ENCODE results near the gene KRTAP10-7. TPM values are rescaled to one million over a fixed set of nuclear protein-coding genes. Genes with fewer than 3 reads are reported as not detected.

KRTAP10-7 gene
- total and polyA plus RNA-seq, 2 of the 13 experiments (the other 11 are each of a cell fraction or from before 2014, with no cell fraction given): not detected

GRCh38 chr21:44593598-44594405, 6.6 kb upstream of the KRTAP10-7 start (continued):
- TF ChIP-seq HMGXB4 (CRISPR knock-in tag; IDR thresholded peaks at IDR 0.05; ENCODE audit: borderline replicate concordance in 1 of 2, low read depth in 1 of 2): peak in 1 of 2 experiments; percentile 47; a peak in 2 of 4 replicates
- peak; percentile 94 for TF ChIP-seq TBX2 (CRISPR knock-in tag; IDR thresholded peaks at IDR 0.05; ENCODE audit: borderline replicate concordance)
- TF ChIP-seq ZFP36 (IDR thresholded peaks at IDR 0.05; ENCODE audit: borderline replicate concordance, low read depth, low read length, partially characterized antibody): no peak
- TF ChIP-seq CBX2 (IDR thresholded peaks at IDR 0.05; ENCODE audit: low read depth, low read length): no peak
- TF ChIP-seq CBX2 (CRISPR knock-in tag; IDR thresholded peaks at IDR 0.05; ENCODE audit: low read depth): 0 out of 2 replicates have a peak, but pooled peaks have one; percentile 57
- TF ChIP-seq ETS1 (CRISPR knock-in tag; IDR thresholded peaks at IDR 0.05): 0 out of 2 replicates have a peak, but pooled peaks have one; percentile 24
- no peak for TF ChIP-seq SMYD3 (CRISPR knock-in tag; IDR thresholded peaks at IDR 0.05)
- 0 out of 2 replicates have a peak, but pooled peaks have one; percentile 22 for TF ChIP-seq ZKSCAN5 (CRISPR knock-in tag; IDR thresholded peaks at IDR 0.05)
- TF ChIP-seq, protein P1, sequence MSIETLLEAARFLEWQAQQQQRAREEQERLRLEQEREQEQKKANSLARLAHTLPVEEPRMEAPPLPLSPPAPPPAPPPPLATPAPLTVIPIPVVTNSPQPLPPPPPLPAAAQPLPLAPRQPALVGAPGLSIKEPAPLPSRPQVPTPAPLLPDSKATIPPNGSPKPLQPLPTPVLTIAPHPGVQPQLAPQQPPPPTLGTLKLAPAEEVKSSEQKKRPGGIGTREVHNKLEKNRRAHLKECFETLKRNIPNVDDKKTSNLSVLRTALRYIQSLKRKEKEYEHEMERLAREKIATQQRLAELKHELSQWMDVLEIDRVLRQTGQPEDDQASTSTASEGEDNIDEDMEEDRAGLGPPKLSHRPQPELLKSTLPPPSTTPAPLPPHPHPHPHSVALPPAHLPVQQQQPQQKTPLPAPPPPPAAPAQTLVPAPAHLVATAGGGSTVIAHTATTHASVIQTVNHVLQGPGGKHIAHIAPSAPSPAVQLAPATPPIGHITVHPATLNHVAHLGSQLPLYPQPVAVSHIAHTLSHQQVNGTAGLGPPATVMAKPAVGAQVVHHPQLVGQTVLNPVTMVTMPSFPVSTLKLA (IDR thresholded peaks at IDR 0.05): peak; percentile 20; the same call in 1 of the 2 replicates
- TF ChIP-seq MAFG (CRISPR knock-in tag; IDR thresholded peaks at IDR 0.05): no peak
- TF ChIP-seq SAP130 (CRISPR knock-in tag; IDR thresholded peaks at IDR 0.05; ENCODE audit: low read depth): peak; percentile 76
- TF ChIP-seq MZF1 (CRISPR knock-in tag; IDR thresholded peaks at IDR 0.05; ENCODE audit: borderline replicate concordance): 0 out of 2 replicates have a peak, but pooled peaks have one; percentile 49
- TF ChIP-seq ZSCAN22 (CRISPR knock-in tag; IDR thresholded peaks at IDR 0.05): no peak
- TF ChIP-seq ZNF326 (CRISPR knock-in tag; IDR thresholded peaks at IDR 0.05; ENCODE audit: borderline replicate concordance): no peak
- peak; percentile 97 for TF ChIP-seq SALL1 (CRISPR knock-in tag; IDR thresholded peaks at IDR 0.05)
- no peak for TF ChIP-seq ZNF251 (CRISPR knock-in tag; IDR thresholded peaks at IDR 0.05)
- TF ChIP-seq ZIK1 (CRISPR knock-in tag; IDR thresholded peaks at IDR 0.05; ENCODE audit: borderline replicate concordance, low read depth): no peak; the same call in 1 of the 2 replicates
- no peak for TF ChIP-seq RELA (CRISPR knock-in tag; IDR thresholded peaks at IDR 0.05)
- TF ChIP-seq MIXL1 (CRISPR knock-in tag; IDR thresholded peaks at IDR 0.05): peak; percentile 82
- TF ChIP-seq TEF (CRISPR knock-in tag; IDR thresholded peaks at IDR 0.05): no peak

All from HepG2 (cell line).